Measurements from ENCODE around the gene COL11A2.

GRCh38 chr6:33140556-33140955, 51.7 kb downstream of the COL11A2 start:
- TF ChIP-seq, protein P1, sequence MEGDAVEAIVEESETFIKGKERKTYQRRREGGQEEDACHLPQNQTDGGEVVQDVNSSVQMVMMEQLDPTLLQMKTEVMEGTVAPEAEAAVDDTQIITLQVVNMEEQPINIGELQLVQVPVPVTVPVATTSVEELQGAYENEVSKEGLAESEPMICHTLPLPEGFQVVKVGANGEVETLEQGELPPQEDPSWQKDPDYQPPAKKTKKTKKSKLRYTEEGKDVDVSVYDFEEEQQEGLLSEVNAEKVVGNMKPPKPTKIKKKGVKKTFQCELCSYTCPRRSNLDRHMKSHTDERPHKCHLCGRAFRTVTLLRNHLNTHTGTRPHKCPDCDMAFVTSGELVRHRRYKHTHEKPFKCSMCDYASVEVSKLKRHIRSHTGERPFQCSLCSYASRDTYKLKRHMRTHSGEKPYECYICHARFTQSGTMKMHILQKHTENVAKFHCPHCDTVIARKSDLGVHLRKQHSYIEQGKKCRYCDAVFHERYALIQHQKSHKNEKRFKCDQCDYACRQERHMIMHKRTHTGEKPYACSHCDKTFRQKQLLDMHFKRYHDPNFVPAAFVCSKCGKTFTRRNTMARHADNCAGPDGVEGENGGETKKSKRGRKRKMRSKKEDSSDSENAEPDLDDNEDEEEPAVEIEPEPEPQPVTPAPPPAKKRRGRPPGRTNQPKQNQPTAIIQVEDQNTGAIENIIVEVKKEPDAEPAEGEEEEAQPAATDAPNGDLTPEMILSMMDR (IDR thresholded peaks at IDR 0.05; ENCODE audit: extremely low read depth in 1 of 2, insufficient read depth in 1 of 2, low read depth in 1 of 2, low read length in 2 of 2) = no peak
- no peak for TF ChIP-seq EZH2 (IDR thresholded peaks at IDR 0.05; ENCODE audit: borderline replicate concordance, low read depth, low read length, severe bottlenecking)
- no peak for TF ChIP-seq POLR2A (IDR thresholded peaks at IDR 0.05; ENCODE audit: low read depth, low read length)
- TF ChIP-seq POLR2AphosphoS5 (IDR thresholded peaks at IDR 0.05; ENCODE audit: insufficient read depth, low read depth, low read length) = no peak
- TF ChIP-seq, protein P2, sequence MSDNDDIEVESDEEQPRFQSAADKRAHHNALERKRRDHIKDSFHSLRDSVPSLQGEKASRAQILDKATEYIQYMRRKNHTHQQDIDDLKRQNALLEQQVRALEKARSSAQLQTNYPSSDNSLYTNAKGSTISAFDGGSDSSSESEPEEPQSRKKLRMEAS (IDR thresholded peaks at IDR 0.05; ENCODE audit: insufficient read depth, insufficient read length) = no peak
- no peak for TF ChIP-seq MYC (IDR thresholded peaks at IDR 0.05; ENCODE audit: low read depth, low read length)
- TF ChIP-seq JUN (IDR thresholded peaks at IDR 0.05; ENCODE audit: borderline replicate concordance, insufficient read depth, insufficient read length, low read depth) = no peak
- no peak for TF ChIP-seq FOS (IDR thresholded peaks at IDR 0.05; ENCODE audit: borderline replicate concordance, insufficient read depth, low read length)

Measured in endothelial cell of umbilical vein (primary cell).